K562 (cell line): ENCODE measurements around the gene SYN1. TPM values are rescaled to one million over a fixed set of nuclear protein-coding genes. Genes with fewer than 3 reads are reported as not detected.

Experiments
- ATF3 ChIP-seq, 2 experiments: fragments of 450-650 bp in 1 of 2; sonication (generic) in 1 of 2; formaldehyde crosslinking in 1 of 2; IDR thresholded peaks in 1 of 2; conservative IDR thresholded peaks in 1 of 2; 2 replicates each; pipeline versions ENCODE4 v1.6.1 to v1.8.1; 2016 to 2023; ENCODE audit warnings: mild to moderate bottlenecking in 2 of 2, moderate library complexity in 2 of 2, inconsistent platforms in 1 of 2, missing genetic modification reagents in 1 of 2
- CREBBP ChIP-seq: IDR thresholded peaks from one replicate; pipeline ENCODE4 v1.6.1; 2012; ENCODE audit warnings: low read depth, mild to moderate bottlenecking, control low read depth, inconsistent platforms, low read length
- DNMT1 ChIP-seq: fragments of 450-650 bp; IDR thresholded peaks from 2 replicates; pipeline ENCODE4 v1.6.1; 2016; ENCODE audit warnings: antibody characterized with exemption, mild to moderate bottlenecking
- E2F6 ChIP-seq, 2 experiments: IDR thresholded peaks; 2 replicates each; pipeline ENCODE4 v1.6.1; 2011; ENCODE audit warnings: borderline replicate concordance in 1 of 2, control low read depth in 1 of 2, low read depth in 1 of 2, low read length in 1 of 2, mild to moderate bottlenecking in 1 of 2, mixed read lengths in 1 of 2, moderate library complexity in 1 of 2; ENCODE audit not compliant: insufficient read depth in 1 of 2, insufficient read length in 1 of 2, poor library complexity in 1 of 2, severe bottlenecking in 1 of 2; ENCODE audit errors: extremely low read depth in 1 of 2
- ETV5 ChIP-seq: sonication (generic); formaldehyde crosslinking; IDR thresholded peaks from 2 replicates; pipeline ENCODE4 v1.4.0; 2020; ENCODE audit warnings: low read depth, mild to moderate bottlenecking, missing genetic modification reagents
- HCFC1 ChIP-seq: IDR thresholded peaks from 2 replicates; pipeline ENCODE4 v1.6.1; 2012; ENCODE audit warnings: low read depth, low read length, improper control_type of control experiment
- HMGXB4 ChIP-seq: sonication (generic); formaldehyde crosslinking; IDR thresholded peaks from 2 replicates; pipeline ENCODE4 v1.8.1; 2023; ENCODE audit warnings: mild to moderate bottlenecking, missing genetic modification reagents
- IRF1 ChIP-seq: sonication (generic); formaldehyde crosslinking; IDR thresholded peaks from 2 replicates; pipeline ENCODE4 v1.8.0; 2022; ENCODE audit warnings: missing genetic modification reagents, mild to moderate bottlenecking, borderline replicate concordance
- JUN ChIP-seq, 2 experiments: sonication (generic) in 1 of 2; formaldehyde crosslinking in 1 of 2; IDR thresholded peaks; 2 replicates each; pipeline versions ENCODE4 v1.6.1 to v1.8.0; 2012 to 2022; ENCODE audit warnings: borderline replicate concordance in 2 of 2, mild to moderate bottlenecking in 2 of 2, improper control_type of control experiment in 1 of 2, low read depth in 1 of 2, low read length in 1 of 2, missing genetic modification reagents in 1 of 2
- KDM5B ChIP-seq: fragments of 200-600 bp; sonication (generic); IDR thresholded peaks from 2 replicates; pipeline ENCODE4 v1.6.1; 2012; ENCODE audit warnings: low read depth, mild to moderate bottlenecking, moderate library complexity, low read length, control low read depth, inconsistent platforms; ENCODE audit not compliant: insufficient replicate concordance
- MTA3 ChIP-seq: fragments of 450-650 bp; formaldehyde crosslinking; IDR thresholded peaks from 2 replicates; pipeline ENCODE4 v1.6.1; 2017; ENCODE audit warnings: mild to moderate bottlenecking, borderline replicate concordance
- PYGO2 ChIP-seq: fragments of 450-650 bp; IDR thresholded peaks from 2 replicates; pipeline ENCODE4 v1.6.1; 2016; ENCODE audit warnings: mild to moderate bottlenecking, missing genetic modification characterization, moderate library complexity, missing compliant biosample characterization
- RNF2 ChIP-seq: sonication (generic); IDR thresholded peaks from 2 replicates; pipeline ENCODE4 v1.6.1; 2016
- SETDB1 ChIP-seq: IDR thresholded peaks from one replicate; pipeline ENCODE4 v1.6.1; 2012; ENCODE audit warnings: low read length, control low read depth, inconsistent platforms
- TCF3 ChIP-seq: sonication (generic); formaldehyde crosslinking; IDR thresholded peaks from 2 replicates; pipeline ENCODE4 v1.4.0; 2020; ENCODE audit warnings: mild to moderate bottlenecking, missing genetic modification reagents
- TCF7 ChIP-seq: sonication (generic); IDR thresholded peaks from 2 replicates; pipeline ENCODE4 v1.6.1; 2016; ENCODE audit warnings: antibody characterized with exemption, borderline replicate concordance
- ZNF408 ChIP-seq: fragments of 250-450 bp; sonication (Bioruptor Pico); IDR thresholded peaks from 2 replicates; pipeline ENCODE4 v1.4.0; 2020; ENCODE audit warnings: low read depth, mild to moderate bottlenecking, moderate library complexity
- ZNF699 ChIP-seq: fragments of 250-450 bp; sonication (Bioruptor Pico); IDR thresholded peaks from 2 replicates; pipeline ENCODE4 v1.8.0; 2021; ENCODE audit warnings: mild to moderate bottlenecking, moderate library complexity; ENCODE audit not compliant: insufficient replicate concordance
- ZNF707 ChIP-seq: fragments of 250-450 bp; sonication (Bioruptor Pico); conservative IDR thresholded peaks from 2 replicates; pipeline ENCODE4 v1.8.0; 2022; ENCODE audit warnings: inconsistent platforms, mild to moderate bottlenecking, moderate library complexity
- polyA plus RNA-seq, 8 experiments: library from polyadenylated mRNA; depleted of rRNA in 4 of 8; stranded (reverse) in 5 of 8; unstranded in 3 of 8; fragments of >200 nt; fragmentation: Nextera tagmentation in 2 of 8; fragmentation: Illumina TruSeq in 1 of 8; extraction: Ambion mirVana in 2 of 8; extraction: Trizol in 1 of 8; gene quantifications; 2 replicates each; pipeline versions ENCODE4 v1.2.1 to v1.2.3, GENCODE V29; 2011 to 2014; ENCODE audit warnings: inconsistent platforms in 1 of 8, missing spikeins in 1 of 8
- total RNA-seq, 7 experiments: library from RNA; depleted of rRNA in 6 of 7; stranded (reverse); fragments of >200 nt in 6 of 7; fragmentation: Illumina TruSeq in 2 of 7; extraction: Trizol in 2 of 7; gene quantifications; 2 replicates each; pipeline versions ENCODE4 v1.2.1 to v1.2.3, GENCODE V29; 2011 to 2021; ENCODE audit warnings: low replicate concordance in 1 of 7
- TF ChIP-seq, protein P1 (sequence below): sonication (generic); formaldehyde crosslinking; IDR thresholded peaks from 2 replicates; pipeline ENCODE4 v1.8.1; 2023; ENCODE audit warnings: mild to moderate bottlenecking, missing genetic modification reagents

Gene SYN1
- total and polyA plus RNA-seq, 9 of the 15 experiments (the other 6 are each of a cell fraction or from before 2014, with no cell fraction given), result 0.01 to 0.28 (median 0.18) TPM; not detected in 2

GRCh38 chrX:47658684-47659420 lies 39.2 kb upstream of the SYN1 start, which contains the start of gene UXT (continued):
- TF ChIP-seq ATF3 (IDR thresholded peaks at IDR 0.05) (peak; percentile 74), ATF3 (CRISPR knock-in tag; conservative IDR thresholded peaks at IDR 0.05) (no peak; the same call in 1 of the 2 replicates), JUN (IDR thresholded peaks at IDR 0.05; ENCODE audit: borderline replicate concordance, low read depth, low read length) (0 out of 2 replicates have a peak, but pooled peaks have one; percentile 4), JUN (CRISPR knock-in tag; IDR thresholded peaks at IDR 0.05; ENCODE audit: borderline replicate concordance) (no peak), TCF3 (CRISPR knock-in tag) (0 out of 2 replicates have a peak, but pooled peaks have one; percentile 1), MTA3 (no peak), HCFC1 (peak; percentile 72), CREBBP (no peak), ZNF707 (no peak), TCF7 (peak; percentile 96), KDM5B (peak; percentile 78), E2F6 (IDR thresholded peaks at IDR 0.05; ENCODE audit: borderline replicate concordance in 1 of 2, extremely low read depth in 1 of 2, insufficient read depth in 1 of 2, insufficient read length in 1 of 2, low read depth in 1 of 2, low read length in 1 of 2, poor library complexity in 1 of 2, severe bottlenecking in 1 of 2) (peak; percentile 70 to 98), DNMT1 (no peak), ZNF699 (CRISPR knock-in tag) (no peak), RNF2 (0 out of 2 replicates have a peak, but pooled peaks have one; percentile 47), PYGO2 (tag) (no peak), IRF1 (no peak), HMGXB4 (no peak), ZNF408 (no peak), ETV5 (CRISPR knock-in tag) (peak; percentile 10; the same call in 1 of the 2 replicates), SETDB1 (no peak)
- TF ChIP-seq, protein P1, sequence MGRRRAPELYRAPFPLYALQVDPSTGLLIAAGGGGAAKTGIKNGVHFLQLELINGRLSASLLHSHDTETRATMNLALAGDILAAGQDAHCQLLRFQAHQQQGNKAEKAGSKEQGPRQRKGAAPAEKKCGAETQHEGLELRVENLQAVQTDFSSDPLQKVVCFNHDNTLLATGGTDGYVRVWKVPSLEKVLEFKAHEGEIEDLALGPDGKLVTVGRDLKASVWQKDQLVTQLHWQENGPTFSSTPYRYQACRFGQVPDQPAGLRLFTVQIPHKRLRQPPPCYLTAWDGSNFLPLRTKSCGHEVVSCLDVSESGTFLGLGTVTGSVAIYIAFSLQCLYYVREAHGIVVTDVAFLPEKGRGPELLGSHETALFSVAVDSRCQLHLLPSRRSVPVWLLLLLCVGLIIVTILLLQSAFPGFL, result no peak
